ENCODE results near the gene ACTMAP. TPM values are rescaled to one million over a fixed set of nuclear protein-coding genes. Genes with fewer than 3 reads are reported as not detected.

ACTMAP gene
- total RNA-seq, 1 experiment from 2014 or later = 16.8 TPM

GRCh38 chr19:40736661-40737060, 13.6 kb downstream of the ACTMAP start:
- Histone ChIP-seq H3K36me3 (ENCODE audit: control insufficient read depth in 1 of 2, insufficient read depth in 2 of 2, low read length in 2 of 2) (peaks cover 14 to 17% of the 10 kb centered on the region in 2 experiments), H3K27me3 (ENCODE audit: insufficient read depth, low read length) (no peaks in the 10 kb centered on the region), H4K20me1 (ENCODE audit: insufficient read depth) (no peaks in the 10 kb centered on the region), H3K9me2 (ENCODE audit: insufficient read depth) (no peaks in the 10 kb centered on the region), H3K9ac (ENCODE audit: low read length) (no peak overlapping the region), H3K27ac (ENCODE audit: low read depth, low read length) (no peak overlapping the region), H3K9me3 (ENCODE audit: control insufficient read depth in 1 of 2, insufficient read depth in 1 of 2, low read depth in 1 of 2, low read length in 2 of 2) (no peaks in the 10 kb centered on the region), H3K79me2 (ENCODE audit: insufficient read depth, low read length) (no peaks in the 10 kb centered on the region), H2AFZ (ENCODE audit: low read depth, low read length, poor library complexity, severe bottlenecking) (no peak overlapping the region), H3K4me1 (ENCODE audit: control insufficient read depth in 1 of 2, insufficient read depth in 2 of 2, low read length in 2 of 2) (peaks cover 5 to 12% of the 10 kb centered on the region in 2 experiments; a peak in 3 of 4 replicates), H3K4me3 (replicated peaks in 1 of 2; ENCODE audit: low read depth in 1 of 2, low read length in 2 of 2) (no peak overlapping the region), H3K4me2 (ENCODE audit: low read length) (no peak overlapping the region)
- ATAC-seq (no peak), DNase-seq (ENCODE audit: low read depth, low spot score) (no peak)
- TF ChIP-seq CBX3 (IDR thresholded peaks at IDR 0.05; ENCODE audit: low read depth) (no peak), YY1 (IDR thresholded peaks at IDR 0.05; ENCODE audit: extremely low read depth, insufficient replicate concordance, low read depth, low read length) (no peak), EZH2phosphoT487 (IDR thresholded peaks at IDR 0.05; ENCODE audit: borderline replicate concordance) (no peak), CTCF (IDR thresholded peaks at IDR 0.05 in 2 of 3, conservative IDR thresholded peaks at IDR 0.05 in 1 of 3; ENCODE audit: borderline replicate concordance in 1 of 3, insufficient read depth in 1 of 3, low read depth in 2 of 3, low read length in 2 of 3) (no peak), EZH2 (IDR thresholded peaks at IDR 0.05) (no peak), TCF7L2 (IDR thresholded peaks at IDR 0.05; ENCODE audit: borderline replicate concordance, extremely low read depth, insufficient read depth, insufficient read length) (no peak), REST (IDR thresholded peaks at IDR 0.05; ENCODE audit: low read depth) (no peak), SIN3A (IDR thresholded peaks at IDR 0.05; ENCODE audit: low read depth) (no peak), SP1 (IDR thresholded peaks at IDR 0.05; ENCODE audit: low read depth) (no peak), EGR1 (IDR thresholded peaks at IDR 0.05; ENCODE audit: low read depth) (no peak), RAD21 (IDR thresholded peaks at IDR 0.05; ENCODE audit: low read depth) (no peak)
- ChIA-PET RAD21 (ENCODE audit: low non-redundant PET in 1 of 2, low total read pairs in 2 of 2, uncharacterized antibody in 2 of 2, unreplicated experiment in 2 of 2) (no interaction called here), CTCF (no interaction called here), POLR2A (no interaction called here)
- intact Hi-C loops (cut with micrococcal nuclease) = no loop called here
- no TSS peak for BruUV-seq (replicated peaks)
